Esophagus (tissue), 2 donors: Measurements from ENCODE around the gene CLNS1A. TPM values are rescaled to one million over a fixed set of nuclear protein-coding genes. Genes with fewer than 3 reads are reported as not detected.
"Not testable (repeated sequence)": the region's sequence is repeated elsewhere in the genome, so short reads cannot be mapped to it uniquely, and the experiment has no call there.

Experiments
- H3K27ac ChIP-seq, 2 donors: one replicate each; pipeline ENCODE4 v1.5.1; 2013; ENCODE audit warnings: low read depth in 2 of 2, mild to moderate bottlenecking in 2 of 2, inconsistent platforms in 1 of 2, low read length in 1 of 2, moderate library complexity in 1 of 2
- H3K27me3 ChIP-seq, 2 donors: one replicate each; pipeline ENCODE4 v1.6.1; 2013; ENCODE audit warnings: low read length in 2 of 2, control low read depth in 1 of 2, mild to moderate bottlenecking in 1 of 2; ENCODE audit not compliant: insufficient read depth in 2 of 2, control insufficient read depth in 1 of 2
- H3K36me3 ChIP-seq, 2 donors: one replicate each; pipeline ENCODE4 v1.6.1; 2013; ENCODE audit warnings: low read length in 1 of 2; ENCODE audit not compliant: control insufficient read depth in 2 of 2, insufficient read depth in 2 of 2
- H3K4me1 ChIP-seq, 2 donors: one replicate each; pipeline ENCODE4 v1.6.1; 2013; ENCODE audit warnings: low read length in 1 of 2; ENCODE audit not compliant: control insufficient read depth in 2 of 2, insufficient read depth in 2 of 2
- H3K4me3 ChIP-seq, 2 donors: one replicate each; pipeline ENCODE4 v1.5.1; 2013; ENCODE audit warnings: low read length in 2 of 2, mild to moderate bottlenecking in 2 of 2, low read depth in 1 of 2, moderate library complexity in 1 of 2
- H3K9me3 ChIP-seq, 2 donors: one replicate each; pipeline ENCODE4 v1.6.1; 2013; ENCODE audit warnings: mild to moderate bottlenecking in 2 of 2, low read depth in 1 of 2, low read length in 1 of 2, moderate library complexity in 1 of 2; ENCODE audit not compliant: control insufficient read depth in 2 of 2, insufficient read depth in 1 of 2
- WGBS, 2 donors: extraction: QIAGEN DNeasy Blood & Tissue Kit; methylation state at CpG; one replicate each; pipeline ENCODE4 v1.1.7; 2013; 5-methylcytosine and 5-hydroxymethylcytosine counted together
- polyA plus RNA-seq, 2 donors: library from polyadenylated mRNA; stranded (reverse); fragments of 200-250 nt; gene quantifications; one replicate each; pipeline ENCODE4 v1.2.3, GENCODE V29; 2013
- donor health status: healthy with polysubstance abuse.
- donor health status: Bipolar disorder and iron deficiency.

The CLNS1A gene
- polyA plus RNA-seq, 2 donors: 57.8 to 104 TPM

GRCh38 chr11:77658213-77659013, 20.8 kb upstream of the CLNS1A start:
- Histone ChIP-seq H3K36me3 (no peaks in the 10 kb centered on the region), H3K9me3 (no peaks in the 10 kb centered on the region), H3K4me1 (peaks cover 0 to 4% of the 10 kb centered on the region in 2 donors), H3K27me3 (no peaks in the 10 kb centered on the region), H3K27ac (no peak overlapping the region), H3K4me3 (no peak overlapping the region)
- 86 to 90% methylated on average over 4 of the region's 4 CpGs for WGBS, 2 donors

- H3K4me1 ChIP-seq: peaks cover 0 to 4% of the 10 kb centered on the region in 2 donors
- H3K4me3 ChIP-seq: no peak overlapping the region
- H3K9me3 ChIP-seq: no peaks in the 10 kb centered on the region
- H3K36me3 ChIP-seq: no peaks in the 10 kb centered on the region
- WGBS, 2 donors: 89 to 91% methylated on average over 7 of the region's 7 CpGs
- no peaks in the 10 kb centered on the region for H3K27me3 ChIP-seq
- H3K27ac ChIP-seq: no peak overlapping the region
Measured at GRCh38 chr11:77656362-77656761, 18.8 kb upstream of the CLNS1A start.

GRCh38 chr11:77654770-77655434, 17.3 kb upstream of the CLNS1A start:
- Histone ChIP-seq H3K9me3 (no peaks in the 10 kb centered on the region), H3K4me1 (peaks cover 0 to 4% of the 10 kb centered on the region in 2 donors), H3K27ac (no peak overlapping the region), H3K27me3 (no peaks in the 10 kb centered on the region), H3K4me3 (no peak overlapping the region), H3K36me3 (no peaks in the 10 kb centered on the region)
- WGBS, 2 donors: 87 to 90% methylated on average over 4 of the region's 4 CpGs

- H3K4me3 ChIP-seq: no peak overlapping the region
- no peaks in the 10 kb centered on the region for H3K27me3 ChIP-seq
- no peaks in the 10 kb centered on the region for H3K36me3 ChIP-seq
- H3K4me1 ChIP-seq: no peaks in the 10 kb centered on the region
- no peak overlapping the region for H3K27ac ChIP-seq
- 70 to 78% methylated on average over 3 of the region's 3 CpGs for WGBS, 2 donors
- no peaks in the 10 kb centered on the region for H3K9me3 ChIP-seq
Measured at GRCh38 chr11:77650123-77650522, 12.5 kb upstream of the CLNS1A start.

GRCh38 chr11:77647654-77648305, 10.2 kb upstream of the CLNS1A start:
- no peaks in the 10 kb centered on the region for H3K27me3 ChIP-seq
- no peaks in the 10 kb centered on the region for H3K9me3 ChIP-seq
- no peak overlapping the region for H3K27ac ChIP-seq
- 60 to 63% methylated on average over 3 of the region's 3 CpGs for WGBS, 2 donors
- H3K36me3 ChIP-seq: no peaks in the 10 kb centered on the region
- no peaks in the 10 kb centered on the region for H3K4me1 ChIP-seq
- H3K4me3 ChIP-seq: no peak overlapping the region

- no peaks in the 10 kb centered on the region for H3K36me3 ChIP-seq
Measured at GRCh38 chr11:77644887-77645286, 7.3 kb upstream of the CLNS1A start.

GRCh38 chr11:77642228-77642627, 4.6 kb upstream of the CLNS1A start:
- Histone ChIP-seq H3K27ac (no peak overlapping the region), H3K27me3 (no peaks in the 10 kb centered on the region), H3K4me1 (peaks cover 0 to 3% of the 10 kb centered on the region in 2 donors), H3K36me3 (no peaks in the 10 kb centered on the region), H3K4me3 (no peak overlapping the region), H3K9me3 (no peaks in the 10 kb centered on the region)
- WGBS, 2 donors: 58 to 81% methylated on average over 2 of the region's 2 CpGs

More at GRCh38 chr11:77644887-77645286, 7.3 kb upstream of the CLNS1A start:
- Histone ChIP-seq H3K27me3 (no peaks in the 10 kb centered on the region), H3K4me3 (no peak overlapping the region), H3K4me1 (no peaks in the 10 kb centered on the region), H3K27ac (no peak overlapping the region), H3K9me3 (no peaks in the 10 kb centered on the region)
- 53 to 60% methylated on average over 1 of the region's 1 CpG for WGBS, 2 donors

- 2 to 3% methylated on average over 14 of the region's 14 CpGs for WGBS, 2 donors
- H3K27ac ChIP-seq: no peak overlapping the region
- no peaks in the 10 kb centered on the region for H3K27me3 ChIP-seq
- H3K36me3 ChIP-seq: no peaks in the 10 kb centered on the region
- peaks cover 0 to 3% of the 10 kb centered on the region in 2 donors for H3K4me1 ChIP-seq
- H3K9me3 ChIP-seq: no peaks in the 10 kb centered on the region
- H3K4me3 ChIP-seq: peak overlapping the region; percentile 86 to 91
Measured at GRCh38 chr11:77636731-77637344, 756 bp downstream of the CLNS1A start.

GRCh38 chr11:77633926-77634325, 3.7 kb downstream of the CLNS1A start:
- 44 to 55% methylated on average over 5 of the region's 5 CpGs for WGBS, 2 donors

More at GRCh38 chr11:77633926-77634325, 3.7 kb downstream of the CLNS1A start:
- not testable (repeated sequence) for H3K4me1 ChIP-seq, H3K9me3 ChIP-seq, H3K36me3 ChIP-seq, H3K27me3 ChIP-seq
- peak overlapping the region in 1 of 2 donors; percentile 39 for H3K27ac ChIP-seq
- H3K4me3 ChIP-seq: peak overlapping the region in 1 of 2 donors; percentile 29
